ENCODE results near the gene UTS2B.

GRCh38 chr3:191255156-191255555 lies 75.2 kb downstream of the UTS2B start:
- TF ChIP-seq CTCF (IDR thresholded peaks at IDR 0.05) (no peak), ZFX (IDR thresholded peaks at IDR 0.05; ENCODE audit: borderline replicate concordance) (no peak)
